DND-41 (cell line): ENCODE measurements around the gene ZNF541.

Experiments
- EZH2 ChIP-seq: IDR thresholded peaks from 3 replicates; pipeline ENCODE4 v1.6.1; 2012; ENCODE audit warnings: borderline replicate concordance, low read depth, mild to moderate bottlenecking, moderate library complexity, low read length, inconsistent platforms; ENCODE audit not compliant: severe bottlenecking
- TF ChIP-seq, protein P1 (sequence below): IDR thresholded peaks from 2 replicates; pipeline ENCODE4 v1.5.1; 2012; ENCODE audit warnings: borderline replicate concordance, low read length, moderate library complexity, mild to moderate bottlenecking; ENCODE audit not compliant: poor library complexity, severe bottlenecking; ENCODE audit errors: extremely low read depth

DNA sequence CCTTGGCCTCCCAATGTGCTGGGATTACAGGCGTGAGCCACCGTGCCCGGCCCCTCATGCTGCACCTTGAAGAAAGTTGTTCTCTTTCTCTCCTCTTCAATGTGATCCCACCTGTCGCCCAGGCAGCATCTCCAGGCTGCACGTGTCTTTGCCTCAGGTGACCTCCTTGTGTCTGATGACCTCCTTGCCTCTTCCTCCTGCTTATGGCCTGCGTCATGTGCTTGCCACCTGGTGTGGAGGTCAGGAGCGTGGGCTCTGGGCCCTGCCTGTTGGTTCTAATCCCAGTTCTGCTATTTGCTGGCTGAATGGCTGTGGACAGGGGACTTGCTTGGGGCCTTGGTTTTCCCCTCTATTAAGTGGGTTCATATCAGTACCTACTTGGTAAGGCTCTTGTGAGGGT, 42.3 kb upstream of the ZNF541 start:
- TF ChIP-seq, protein P1, sequence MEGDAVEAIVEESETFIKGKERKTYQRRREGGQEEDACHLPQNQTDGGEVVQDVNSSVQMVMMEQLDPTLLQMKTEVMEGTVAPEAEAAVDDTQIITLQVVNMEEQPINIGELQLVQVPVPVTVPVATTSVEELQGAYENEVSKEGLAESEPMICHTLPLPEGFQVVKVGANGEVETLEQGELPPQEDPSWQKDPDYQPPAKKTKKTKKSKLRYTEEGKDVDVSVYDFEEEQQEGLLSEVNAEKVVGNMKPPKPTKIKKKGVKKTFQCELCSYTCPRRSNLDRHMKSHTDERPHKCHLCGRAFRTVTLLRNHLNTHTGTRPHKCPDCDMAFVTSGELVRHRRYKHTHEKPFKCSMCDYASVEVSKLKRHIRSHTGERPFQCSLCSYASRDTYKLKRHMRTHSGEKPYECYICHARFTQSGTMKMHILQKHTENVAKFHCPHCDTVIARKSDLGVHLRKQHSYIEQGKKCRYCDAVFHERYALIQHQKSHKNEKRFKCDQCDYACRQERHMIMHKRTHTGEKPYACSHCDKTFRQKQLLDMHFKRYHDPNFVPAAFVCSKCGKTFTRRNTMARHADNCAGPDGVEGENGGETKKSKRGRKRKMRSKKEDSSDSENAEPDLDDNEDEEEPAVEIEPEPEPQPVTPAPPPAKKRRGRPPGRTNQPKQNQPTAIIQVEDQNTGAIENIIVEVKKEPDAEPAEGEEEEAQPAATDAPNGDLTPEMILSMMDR: no peak
- TF ChIP-seq EZH2: no peak
